ENCODE results near the gene PDCD4.

GRCh38 chr10:110847374-110847773 is 24.4 kb upstream of the PDCD4 start:
- no peak for TF ChIP-seq POLR2A (IDR thresholded peaks at IDR 0.05)
- TF ChIP-seq CTCF (IDR thresholded peaks at IDR 0.05), result no peak
